Measurements from ENCODE around the gene DYSF.

DNA sequence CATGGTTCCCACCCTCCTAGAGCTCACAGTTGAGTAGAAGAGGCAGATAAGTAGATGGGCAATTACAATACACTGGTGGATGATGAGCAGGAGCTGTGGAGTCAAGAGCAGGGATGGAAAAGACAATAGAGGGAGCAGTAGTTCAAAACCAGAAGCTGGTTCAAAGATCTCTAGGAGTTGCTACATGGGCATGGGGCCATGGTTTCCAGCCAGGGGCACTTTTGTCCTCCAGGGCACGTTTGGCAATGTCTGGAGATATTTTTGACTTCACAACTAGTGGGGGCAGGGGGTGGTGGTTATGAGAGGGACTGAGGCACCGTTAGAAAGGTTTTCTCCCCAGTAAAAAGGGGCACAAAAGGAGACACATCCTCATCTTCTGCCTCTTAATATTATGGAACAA is 236.0 kb downstream of the DYSF start:
- TF ChIP-seq POLR2AphosphoS5 (IDR thresholded peaks at IDR 0.05; ENCODE audit: low read depth, low read length) (no peak), TAF1 (IDR thresholded peaks at IDR 0.05; ENCODE audit: borderline replicate concordance, insufficient read depth, low read length) (no peak)

Data from PFSK-1 (cell line).